Mucosa of descending colon (tissue), 3 donors: ENCODE results near the gene VWA8. TPM values are rescaled to one million over a fixed set of nuclear protein-coding genes. Genes with fewer than 3 reads are reported as not detected.

Source experiments
- ATAC-seq: fragments of 200-7000 bp; cut with Tn5 transposase; one replicate; pipeline ENCODE4 v1.9.1; 2020; ENCODE audit warnings: mild to moderate bottlenecking, moderate library complexity
- DNase-seq, 3 donors: peaks; one replicate each; pipeline ENCODE4 v3.0.0-alpha.2; 2020
- H3K36me3 ChIP-seq: fragments of 200-600 bp; one replicate; pipeline ENCODE4 v1.8.0; 2021; ENCODE audit warnings: low read depth, mild to moderate bottlenecking
- H3K4me1 ChIP-seq: fragments of 200-600 bp; one replicate; pipeline ENCODE4 v1.8.0; 2021; ENCODE audit warnings: low read depth, mild to moderate bottlenecking
- H3K4me3 ChIP-seq: fragments of 200-600 bp; one replicate; pipeline ENCODE4 v1.8.0; 2021; ENCODE audit warnings: mild to moderate bottlenecking
- H3K9me3 ChIP-seq: fragments of 200-600 bp; one replicate; pipeline ENCODE4 v1.8.0; 2021; ENCODE audit warnings: mild to moderate bottlenecking
- CTCF ChIP-seq: fragments of 200-600 bp; IDR thresholded peaks from one replicate; pipeline ENCODE4 v1.8.0; 2022; ENCODE audit warnings: antibody characterized with exemption, mild to moderate bottlenecking
- intact Hi-C, 2 donors: fragments of 100-400 bp; cut with DNase I in 1 of 2; cut with micrococcal nuclease in 1 of 2; formaldehyde crosslinking; loops; one replicate each; pipeline versions ENCODE4 v1.11.0 to v1.11.1; 2022; cut with DNase I, micrococcal nuclease
- total RNA-seq, 3 donors: library from RNA; stranded (reverse); fragmentation: NEBNext Ultra II Directional in 2 of 3; extraction: Animal tissue kit (Norgen Biotek cat#: 25700) in 2 of 3; gene quantifications; one replicate each; pipeline versions ENCODE4 v1.2.1 to v1.2.4, GENCODE V29; 2021 to 2023
- donor health status: DM: no; HTN: no; CAD: no; lungs with moderate emphysema.
- donor health status: DM: no; HTN: no; CAD: no.
- donor health status: DM: no; HTN: yes; CAD: no.

Gene VWA8
- total RNA-seq, 3 donors from 2014 or later = 19.1 to 31.5 (median 27.0) TPM

- no peak for TF ChIP-seq CTCF
- intact Hi-C loops = no loop called here
- ATAC-seq = no peak
- Histone ChIP-seq H3K9me3 (peaks cover 13% of the 10 kb centered on the region), H3K36me3 (no peaks in the 10 kb centered on the region), H3K4me1 (no peaks in the 10 kb centered on the region), H3K4me3 (no peak overlapping the region)
- DNase-seq = no peak
These were observed 16.7 kb downstream of the VWA8 start for GRCh38 chr13:41944229-41944628.

- Histone ChIP-seq H3K9me3 (peaks cover 13% of the 10 kb centered on the region), H3K36me3 (no peaks in the 10 kb centered on the region), H3K4me1 (no peaks in the 10 kb centered on the region), H3K4me3 (no peak overlapping the region)
- DNase-seq = no peak
- intact Hi-C loops = no loop called here
- ATAC-seq = peak; percentile 36
- no peak for TF ChIP-seq CTCF
These were observed 18.3 kb downstream of the VWA8 start for GRCh38 chr13:41942462-41943094.

GRCh38 chr13:41941174-41941573 is 19.7 kb downstream of the VWA8 start:
- Histone ChIP-seq H3K36me3 (no peaks in the 10 kb centered on the region), H3K9me3 (peaks cover 8% of the 10 kb centered on the region), H3K4me1 (no peaks in the 10 kb centered on the region), H3K4me3 (no peak overlapping the region)
- DNase-seq (no peak), ATAC-seq (no peak)
- no peak for TF ChIP-seq CTCF
- intact Hi-C loops = no loop called here

- DNase-seq = no peak
- TF ChIP-seq CTCF = no peak
- intact Hi-C loops = no loop called here
- no peak overlapping the region for H3K4me3 ChIP-seq
- H3K36me3 ChIP-seq = no peaks in the 10 kb centered on the region
- no peak for ATAC-seq
- H3K4me1 ChIP-seq = no peaks in the 10 kb centered on the region
- H3K9me3 ChIP-seq = no peaks in the 10 kb centered on the region
These were observed 21.5 kb downstream of the VWA8 start for GRCh38 chr13:41939398-41939797.

- ATAC-seq = no peak
These were observed 22.0 kb downstream of the VWA8 start for GRCh38 chr13:41938918-41939317.

More at GRCh38 chr13:41938918-41939317, 22.0 kb downstream of the VWA8 start:
- no peaks in the 10 kb centered on the region for H3K4me1 ChIP-seq
- H3K4me3 ChIP-seq = no peak overlapping the region
- H3K9me3 ChIP-seq = no peaks in the 10 kb centered on the region
- no peak for TF ChIP-seq CTCF
- intact Hi-C loops = no loop called here
- no peaks in the 10 kb centered on the region for H3K36me3 ChIP-seq
- DNase-seq = no peak
